Prostate gland (tissue), 2 donors: Measurements from ENCODE around the gene COA8. TPM values are rescaled to one million over a fixed set of nuclear protein-coding genes. Genes with fewer than 3 reads are reported as not detected.

Source experiments
- DNase-seq: peaks from one replicate; pipeline ENCODE4 v3.0.0-alpha.2; 2019; ENCODE audit warnings: low spot score
- H3K27ac ChIP-seq, 2 donors: fragments of 200-600 bp; sonication (generic); 2 replicates each; pipeline ENCODE4 v1.5.1; 2017 to 2019
- H3K27me3 ChIP-seq: fragments of 200-600 bp; sonication (generic); replicated peaks from 2 replicates; pipeline ENCODE4 v1.5.1; 2019; ENCODE audit not compliant: insufficient read depth
- H3K36me3 ChIP-seq, 2 donors: fragments of 200-600 bp; sonication (generic); 1 replicate in 1 of 2; 2 replicates in 1 of 2; pipeline versions ENCODE4 v1.5.1 to v1.8.1; 2017 to 2019
- H3K4me1 ChIP-seq: fragments of 200-600 bp; sonication (generic); replicated peaks from 2 replicates; pipeline ENCODE4 v1.5.1; 2019
- H3K4me3 ChIP-seq, 2 donors: fragments of 200-600 bp; sonication (generic); 2 replicates each; pipeline ENCODE4 v1.5.1; 2017 to 2019
- H3K9me3 ChIP-seq: fragments of 200-600 bp; sonication (generic); 2 replicates; pipeline ENCODE4 v1.5.1; 2017
- POLR2A ChIP-seq: fragments of 450-650 bp; IDR thresholded peaks from one replicate; pipeline ENCODE4 v1.6.1; 2016; ENCODE audit warnings: antibody characterized with exemption, mild to moderate bottlenecking
- POLR2AphosphoS5 ChIP-seq: sonication (generic); formaldehyde crosslinking; IDR thresholded peaks from one replicate; pipeline ENCODE4 v1.6.1; 2017; ENCODE audit warnings: antibody characterized with exemption
- WGBS: methylation state at CpG from one replicate; pipeline ENCODE4 v1.1.5; 2018; 5-methylcytosine and 5-hydroxymethylcytosine counted together
- intact Hi-C: fragments of 100-400 bp; cut with DNase I; formaldehyde crosslinking; loops from one replicate; pipeline ENCODE4 v1.14.2; 2022
- total RNA-seq, 2 donors: library from RNA; depleted of rRNA; stranded (reverse); fragments of >200 nt; gene quantifications; one replicate each; pipeline ENCODE4 v1.1.0, GENCODE V29; 2016
- TF ChIP-seq, protein P1 (sequence below), 4 experiments: fragments of 200-600 bp in 2 of 4; fragments of 450-650 bp in 2 of 4; sonication (generic) in 2 of 4; IDR thresholded peaks; 1 replicate in 3 of 4; 2 replicates in 1 of 4; pipeline ENCODE4 v1.5.1; 2016 to 2019; ENCODE audit warnings: antibody characterized with exemption in 4 of 4, mild to moderate bottlenecking in 2 of 4, moderate library complexity in 2 of 4

The COA8 gene
- total RNA-seq, 2 donors from 2014 or later = 24.3 to 24.9 TPM

DNA sequence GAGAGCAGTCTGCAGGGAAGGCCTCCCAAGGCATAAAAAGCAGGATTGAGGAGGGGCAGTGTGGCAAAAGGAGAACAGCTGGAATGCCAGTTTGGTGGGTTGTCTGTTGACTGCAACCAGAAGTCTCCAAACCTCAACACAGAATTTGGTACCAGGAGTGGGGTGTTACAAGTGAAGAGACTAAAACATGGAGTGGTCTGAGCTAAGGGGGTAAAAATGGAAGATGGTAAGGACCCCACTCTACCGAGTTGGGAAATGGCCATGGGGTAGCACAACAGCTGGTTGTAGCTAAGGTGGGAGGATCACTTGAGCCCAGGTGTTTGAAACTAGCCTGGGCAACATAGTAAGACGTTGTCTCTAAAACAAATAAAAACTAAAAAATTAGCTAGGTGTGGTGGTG, 48.5 kb downstream of the COA8 start:
- intact Hi-C loops = no loop called here
- H3K4me3 ChIP-seq = no peak overlapping the region
- TF ChIP-seq POLR2AphosphoS5 = no peak
- TF ChIP-seq, protein P1, sequence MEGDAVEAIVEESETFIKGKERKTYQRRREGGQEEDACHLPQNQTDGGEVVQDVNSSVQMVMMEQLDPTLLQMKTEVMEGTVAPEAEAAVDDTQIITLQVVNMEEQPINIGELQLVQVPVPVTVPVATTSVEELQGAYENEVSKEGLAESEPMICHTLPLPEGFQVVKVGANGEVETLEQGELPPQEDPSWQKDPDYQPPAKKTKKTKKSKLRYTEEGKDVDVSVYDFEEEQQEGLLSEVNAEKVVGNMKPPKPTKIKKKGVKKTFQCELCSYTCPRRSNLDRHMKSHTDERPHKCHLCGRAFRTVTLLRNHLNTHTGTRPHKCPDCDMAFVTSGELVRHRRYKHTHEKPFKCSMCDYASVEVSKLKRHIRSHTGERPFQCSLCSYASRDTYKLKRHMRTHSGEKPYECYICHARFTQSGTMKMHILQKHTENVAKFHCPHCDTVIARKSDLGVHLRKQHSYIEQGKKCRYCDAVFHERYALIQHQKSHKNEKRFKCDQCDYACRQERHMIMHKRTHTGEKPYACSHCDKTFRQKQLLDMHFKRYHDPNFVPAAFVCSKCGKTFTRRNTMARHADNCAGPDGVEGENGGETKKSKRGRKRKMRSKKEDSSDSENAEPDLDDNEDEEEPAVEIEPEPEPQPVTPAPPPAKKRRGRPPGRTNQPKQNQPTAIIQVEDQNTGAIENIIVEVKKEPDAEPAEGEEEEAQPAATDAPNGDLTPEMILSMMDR (IDR thresholded peaks at IDR 0.05) = no peak
- no peak for TF ChIP-seq POLR2A
- H3K27me3 ChIP-seq = no peaks in the 10 kb centered on the region
- no peaks in the 10 kb centered on the region for H3K36me3 ChIP-seq
- H3K4me1 ChIP-seq = no peaks in the 10 kb centered on the region
- no peaks in the 10 kb centered on the region for H3K9me3 ChIP-seq
- DNase-seq = no peak
- no peak overlapping the region for H3K27ac ChIP-seq
- 96% methylated on average over 2 of the region's 2 CpGs for WGBS

DNA sequence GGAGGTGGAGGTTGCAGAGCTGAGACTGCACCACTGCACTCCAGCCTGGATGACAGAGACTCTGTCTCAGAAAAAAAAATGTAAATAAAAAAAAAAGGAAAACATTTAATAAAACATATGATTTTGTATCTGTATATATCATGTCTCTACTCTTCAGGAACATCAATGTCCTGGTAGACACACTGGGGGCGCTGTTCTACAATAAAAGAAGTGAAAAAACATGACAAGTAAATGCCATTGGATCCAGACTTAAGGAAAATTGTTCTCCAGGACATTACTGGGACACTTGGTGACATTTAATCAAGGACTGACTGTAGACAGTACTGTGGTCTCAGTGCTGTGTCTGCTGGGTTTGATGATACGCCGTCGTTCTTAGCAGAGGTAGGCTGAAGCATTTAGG, 50.8 kb downstream of the COA8 start:
- Histone ChIP-seq H3K27me3 (no peaks in the 10 kb centered on the region), H3K4me3 (no peak overlapping the region), H3K36me3 (no peaks in the 10 kb centered on the region), H3K9me3 (no peaks in the 10 kb centered on the region), H3K4me1 (no peaks in the 10 kb centered on the region), H3K27ac (no peak overlapping the region)
- no peak for DNase-seq
- TF ChIP-seq POLR2A (no peak), POLR2AphosphoS5 (no peak)
- TF ChIP-seq, protein P1 (IDR thresholded peaks at IDR 0.05) = no peak
- WGBS = 95% methylated on average over 4 of the region's 4 CpGs
- intact Hi-C loops = no loop called here

DNA sequence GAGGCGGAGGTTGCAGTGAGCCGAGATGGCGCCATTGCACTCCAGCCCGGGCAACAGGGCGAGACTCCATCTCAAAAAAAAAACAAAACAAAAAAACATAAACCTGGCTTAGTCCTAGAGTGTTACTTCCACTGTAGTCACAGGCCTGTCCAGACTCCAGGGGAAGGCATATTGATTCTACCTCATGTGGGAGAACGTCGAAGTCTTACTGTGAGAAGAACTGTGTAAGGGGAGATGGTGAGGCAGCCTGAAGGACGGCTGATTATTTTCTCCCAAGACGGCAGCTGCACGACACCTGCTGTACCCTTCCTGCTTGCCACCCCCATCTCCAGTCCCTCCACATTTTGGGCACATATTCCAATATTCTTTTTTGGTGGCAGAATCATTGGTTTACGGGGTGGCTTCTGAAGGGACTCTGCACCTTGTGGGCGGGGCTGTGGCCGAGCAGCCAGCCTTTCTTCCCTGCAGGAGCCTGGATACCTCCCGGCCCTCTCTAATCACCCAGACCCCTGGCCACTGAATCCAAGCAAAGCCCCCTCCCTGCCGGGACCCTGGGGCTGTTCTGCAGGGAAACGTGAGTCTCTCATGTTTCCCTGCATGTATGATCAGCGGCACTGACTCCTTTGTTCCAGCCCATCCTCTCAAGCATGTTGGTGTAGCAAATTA, 54.0 kb downstream of the COA8 start:
- TF ChIP-seq, protein P1 (IDR thresholded peaks at IDR 0.05) = no peak
- no peak for TF ChIP-seq POLR2A
- no peak for TF ChIP-seq POLR2AphosphoS5
- intact Hi-C loops = no loop called here
- DNase-seq = no peak

DNA sequence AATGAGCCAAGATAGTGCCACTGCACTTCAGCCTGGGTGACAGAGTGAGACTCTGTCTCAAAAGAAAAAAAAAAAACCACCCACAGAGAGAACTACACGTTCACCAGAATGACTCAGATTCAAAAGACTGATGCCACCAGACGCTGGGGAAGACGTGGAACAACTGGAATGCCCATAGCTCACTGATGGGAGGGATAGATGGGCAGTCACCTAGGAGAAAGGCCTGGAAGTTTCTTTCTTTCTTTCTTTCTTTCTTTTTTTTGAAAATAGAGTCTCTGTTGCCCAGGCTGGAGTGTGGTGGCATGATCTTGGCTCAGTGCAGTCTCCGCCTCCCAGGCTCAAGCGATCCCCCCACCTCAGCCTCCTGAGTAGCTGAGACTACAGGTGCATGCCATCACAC, 56.3 kb downstream of the COA8 start:
- H3K4me3 ChIP-seq = no peak overlapping the region
- DNase-seq = no peak
- H3K4me1 ChIP-seq = no peaks in the 10 kb centered on the region
- TF ChIP-seq POLR2AphosphoS5 (no peak), POLR2A (no peak)
- TF ChIP-seq, protein P1 (IDR thresholded peaks at IDR 0.05) = no peak
- 75% methylated on average over 5 of the region's 5 CpGs for WGBS
- H3K36me3 ChIP-seq = no peaks in the 10 kb centered on the region
- no peaks in the 10 kb centered on the region for H3K9me3 ChIP-seq
- no peak overlapping the region for H3K27ac ChIP-seq
- intact Hi-C loops = no loop called here
- H3K27me3 ChIP-seq = no peaks in the 10 kb centered on the region

More for the DNA sequence above, 54.0 kb downstream of the COA8 start:
- Histone ChIP-seq H3K27me3 (no peaks in the 10 kb centered on the region), H3K27ac (no peak overlapping the region), H3K36me3 (no peaks in the 10 kb centered on the region), H3K4me3 (no peak overlapping the region), H3K9me3 (no peaks in the 10 kb centered on the region), H3K4me1 (no peaks in the 10 kb centered on the region)
- WGBS = 81% methylated on average over 17 of the region's 17 CpGs

DNA sequence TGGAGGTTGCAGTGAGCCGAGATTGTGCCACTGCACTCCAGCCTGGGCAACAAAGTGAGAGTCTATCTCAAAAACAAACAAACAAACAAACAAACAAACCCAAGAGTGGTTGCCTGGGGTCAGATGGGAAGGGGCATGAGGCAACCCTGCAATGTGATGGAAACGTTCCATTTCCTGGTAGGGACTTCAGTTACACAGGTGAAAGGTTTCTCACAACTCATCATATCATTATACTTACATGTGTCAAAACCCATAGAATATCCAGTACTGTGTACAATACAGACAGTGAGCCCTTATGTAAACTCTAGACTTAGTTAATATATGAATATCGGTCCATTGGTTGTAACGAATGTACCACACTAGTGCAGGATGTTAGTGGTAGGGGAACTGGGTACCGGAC, 59.1 kb downstream of the COA8 start:
- Histone ChIP-seq H3K9me3 (no peaks in the 10 kb centered on the region), H3K4me1 (no peaks in the 10 kb centered on the region), H3K36me3 (no peaks in the 10 kb centered on the region), H3K4me3 (no peak overlapping the region), H3K27me3 (no peaks in the 10 kb centered on the region), H3K27ac (no peak overlapping the region)
- TF ChIP-seq, protein P1 (IDR thresholded peaks at IDR 0.05) = no peak
- no peak for TF ChIP-seq POLR2A
- no peak for TF ChIP-seq POLR2AphosphoS5
- DNase-seq = no peak
- intact Hi-C loops = no loop called here
- WGBS = 89% methylated on average over 5 of the region's 5 CpGs
